Measurements from ENCODE around the gene DPYSL4.

Gene DPYSL4

DNA sequence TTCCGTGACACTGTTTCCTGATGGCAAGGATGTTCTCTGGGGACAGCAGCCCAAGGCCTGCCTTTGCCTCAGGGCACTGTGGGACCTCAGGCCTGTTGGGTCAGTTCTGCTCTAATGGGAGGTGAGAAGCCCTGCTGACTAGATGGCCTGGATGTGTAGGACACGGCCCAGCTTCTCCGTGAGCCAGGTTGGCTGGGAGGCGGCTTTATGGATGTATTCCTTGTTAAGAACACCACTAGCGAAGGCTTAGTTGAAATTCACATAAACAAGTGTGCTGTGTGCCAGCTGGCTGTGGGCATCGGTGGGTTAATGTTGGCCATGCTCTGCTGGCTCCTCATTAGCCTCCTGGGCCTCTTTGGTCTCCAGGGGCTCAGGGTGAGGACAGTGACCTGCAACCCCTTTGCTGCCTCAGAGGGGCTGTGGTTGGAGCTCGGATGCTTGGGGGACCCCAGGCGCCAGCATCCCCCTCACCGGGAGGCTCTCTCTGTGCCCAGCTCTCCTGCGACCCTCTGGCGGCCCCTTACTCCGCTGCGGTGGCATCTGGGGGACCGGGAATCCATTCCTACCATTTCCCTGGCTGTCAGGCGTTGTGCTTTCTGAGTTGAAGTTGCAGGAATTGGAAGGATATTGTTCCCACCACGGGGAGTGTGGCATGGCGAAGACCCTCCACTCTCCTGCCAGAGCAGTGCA is 22.8 kb upstream of the DPYSL4 start:
- DNase-seq (ENCODE audit: low read depth in 2 of 2) = no peak

DNA sequence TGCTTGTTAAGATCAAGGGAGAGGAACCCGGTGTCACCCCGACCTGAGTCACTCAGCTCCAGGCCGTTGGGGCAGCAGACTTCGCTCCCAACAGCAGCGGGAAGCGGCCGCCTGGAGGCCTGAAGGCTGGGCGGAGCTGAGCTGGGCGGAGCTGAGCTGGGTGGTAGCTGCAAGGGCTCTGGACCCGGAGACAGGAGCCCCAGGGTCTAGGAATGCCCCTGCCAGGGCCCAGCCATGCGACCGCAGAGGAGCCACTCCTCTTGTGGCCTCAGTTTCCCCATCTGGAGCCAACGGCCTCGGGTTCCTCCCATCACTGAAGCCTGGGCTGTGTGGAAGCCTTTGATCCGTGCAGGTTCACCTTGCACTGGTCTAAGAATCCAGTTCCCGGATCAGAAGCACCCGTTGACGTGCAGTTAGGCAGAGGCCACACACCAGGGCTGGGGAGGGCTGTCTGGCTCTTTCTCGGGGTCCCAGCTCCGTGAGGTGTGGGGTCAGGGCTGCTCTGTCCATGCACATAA is 21.9 kb upstream of the DPYSL4 start:
- DNase-seq (ENCODE audit: low read depth in 2 of 2) = no peak

DNA sequence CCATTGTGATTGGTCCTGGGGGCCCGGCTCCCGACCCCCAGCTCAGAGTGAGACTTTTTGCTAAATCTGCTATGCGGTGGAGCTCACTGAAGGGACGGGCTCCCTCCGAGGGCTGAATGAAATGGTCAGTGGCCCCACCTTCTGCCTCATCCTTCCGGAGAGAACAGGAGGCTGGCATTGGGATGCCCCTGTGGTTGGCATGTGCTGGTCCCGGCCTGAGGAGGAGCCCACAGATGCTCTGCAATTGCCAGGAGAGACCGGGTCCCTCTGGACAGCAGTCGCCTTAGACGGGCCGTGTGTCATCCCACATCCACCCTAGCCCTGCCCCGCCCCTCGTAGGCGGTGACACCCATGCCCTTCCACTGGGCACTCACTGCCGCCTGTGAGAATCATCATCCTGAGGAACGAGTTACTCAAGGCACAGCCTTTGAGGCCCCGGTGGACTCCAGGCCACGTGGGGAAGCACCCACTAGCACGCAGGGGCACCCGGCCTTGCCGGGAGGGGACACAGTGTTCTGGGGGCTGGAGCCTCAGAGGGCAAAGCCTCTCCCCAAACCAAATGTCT is 21.2 kb upstream of the DPYSL4 start:
- no peak for DNase-seq (ENCODE audit: low read depth in 2 of 2)

DNA sequence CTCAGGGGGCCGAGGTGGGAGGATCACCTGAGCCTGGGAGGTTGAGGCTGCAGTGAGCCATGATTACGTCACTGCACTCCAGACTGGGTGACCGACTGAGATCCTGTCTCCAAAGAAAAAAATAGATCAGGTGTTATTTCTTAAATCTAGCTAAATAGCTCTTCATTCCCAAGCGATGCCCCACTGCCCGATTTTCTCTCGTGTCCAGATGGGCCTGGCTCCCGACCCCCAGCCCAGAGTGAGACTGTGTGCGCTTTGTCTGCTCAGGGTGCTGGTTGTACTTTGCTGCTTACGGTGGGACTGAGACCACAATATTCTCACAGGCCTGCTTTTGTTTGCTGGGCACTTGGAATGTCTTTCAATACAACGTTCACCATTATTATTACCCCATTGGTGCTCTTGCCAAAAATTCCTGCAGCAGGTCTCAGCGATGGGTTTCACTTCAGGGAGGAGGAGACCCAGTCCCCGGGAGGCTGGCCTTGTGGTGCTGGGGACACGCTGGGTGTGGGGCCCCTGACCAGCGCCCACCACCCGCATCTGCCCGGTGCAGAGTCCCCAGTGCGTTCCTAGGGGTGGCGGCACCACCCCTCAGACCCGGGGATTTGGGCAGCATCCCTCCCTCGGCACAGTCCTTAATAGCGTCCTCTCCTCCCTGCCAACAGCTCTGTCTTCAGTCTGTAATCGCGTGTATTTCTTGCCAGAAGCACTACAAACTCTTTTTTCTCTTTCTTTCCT is 20.4 kb upstream of the DPYSL4 start:
- no peak for DNase-seq (ENCODE audit: low read depth in 2 of 2)

DNA sequence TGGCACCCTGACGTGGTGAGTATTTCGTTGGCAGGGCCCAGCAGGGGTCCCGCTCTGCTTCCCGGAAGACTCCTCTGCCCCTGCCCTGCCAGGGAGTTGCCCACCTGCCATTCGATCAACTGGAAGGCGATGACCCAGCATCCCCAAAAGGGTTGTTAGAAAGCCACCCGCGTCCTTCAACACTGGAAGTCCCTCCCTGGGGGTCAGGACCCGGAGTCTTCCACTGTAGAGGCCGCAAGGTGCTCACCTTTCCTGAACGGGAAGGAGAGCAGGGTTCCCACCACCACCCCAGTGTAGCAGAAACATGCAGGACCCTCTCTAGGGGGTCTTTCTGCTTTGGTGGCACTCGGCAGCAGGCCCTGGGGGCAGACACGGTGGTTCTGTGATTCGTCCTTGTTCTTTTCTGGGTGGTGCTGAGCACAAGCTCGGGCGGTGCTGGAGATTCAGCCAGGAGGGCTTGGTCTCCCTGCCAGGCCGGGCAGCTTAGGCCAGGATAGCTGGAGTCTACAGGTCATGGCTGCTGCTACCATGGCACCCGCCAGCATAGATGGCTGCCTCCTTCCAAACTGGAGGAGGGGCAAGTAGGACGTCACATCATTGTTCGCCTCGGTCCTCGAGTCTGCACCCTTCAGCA is 19.6 kb upstream of the DPYSL4 start:
- DNase-seq (ENCODE audit: low read depth in 2 of 2) = no peak

DNA sequence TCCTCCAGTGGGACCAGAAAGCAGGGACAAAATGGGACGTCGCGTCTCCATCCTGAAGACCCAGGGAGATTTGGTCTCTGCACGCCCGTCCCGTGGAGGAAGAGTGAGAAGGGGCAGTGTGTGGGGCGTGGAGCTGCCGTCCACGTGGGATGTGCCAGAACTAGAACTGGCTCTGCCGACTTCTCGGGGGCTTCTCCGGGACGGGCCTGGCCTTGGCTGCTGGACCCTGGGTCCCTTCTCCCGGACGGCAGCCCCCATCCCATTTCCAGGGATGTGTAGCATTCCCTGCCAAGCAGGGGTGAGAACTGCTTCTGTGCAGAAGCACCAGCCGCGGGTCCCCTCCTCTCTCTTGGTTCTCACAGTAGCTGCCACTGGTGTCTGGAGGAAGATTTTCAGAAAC is 18.8 kb upstream of the DPYSL4 start:
- DNase-seq (ENCODE audit: low read depth in 2 of 2) = no peak

DNA sequence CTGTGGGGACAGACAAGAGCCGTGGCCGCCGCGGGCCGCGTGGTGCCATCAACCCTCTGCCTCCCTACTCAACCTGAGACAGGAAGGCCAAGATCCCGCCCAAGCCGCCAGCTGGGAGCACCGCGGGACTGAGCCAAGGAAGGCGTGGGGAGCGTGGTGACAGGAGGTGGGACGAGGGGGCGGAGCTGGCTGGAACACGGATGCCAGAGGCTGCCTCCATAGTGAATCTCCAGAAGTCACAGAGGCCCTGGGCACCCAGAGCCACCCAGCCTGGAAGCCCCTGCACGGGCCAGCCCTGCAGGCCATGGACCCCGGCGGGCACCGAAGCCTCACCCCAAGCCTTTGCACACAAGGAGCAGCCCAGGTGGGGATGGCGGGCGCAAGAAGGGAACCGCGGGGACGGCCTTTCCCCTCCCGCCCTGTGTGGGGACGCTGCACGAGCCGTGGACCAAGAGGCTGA is 18.1 kb upstream of the DPYSL4 start:
- no peak for DNase-seq (ENCODE audit: low read depth in 2 of 2)

DNA sequence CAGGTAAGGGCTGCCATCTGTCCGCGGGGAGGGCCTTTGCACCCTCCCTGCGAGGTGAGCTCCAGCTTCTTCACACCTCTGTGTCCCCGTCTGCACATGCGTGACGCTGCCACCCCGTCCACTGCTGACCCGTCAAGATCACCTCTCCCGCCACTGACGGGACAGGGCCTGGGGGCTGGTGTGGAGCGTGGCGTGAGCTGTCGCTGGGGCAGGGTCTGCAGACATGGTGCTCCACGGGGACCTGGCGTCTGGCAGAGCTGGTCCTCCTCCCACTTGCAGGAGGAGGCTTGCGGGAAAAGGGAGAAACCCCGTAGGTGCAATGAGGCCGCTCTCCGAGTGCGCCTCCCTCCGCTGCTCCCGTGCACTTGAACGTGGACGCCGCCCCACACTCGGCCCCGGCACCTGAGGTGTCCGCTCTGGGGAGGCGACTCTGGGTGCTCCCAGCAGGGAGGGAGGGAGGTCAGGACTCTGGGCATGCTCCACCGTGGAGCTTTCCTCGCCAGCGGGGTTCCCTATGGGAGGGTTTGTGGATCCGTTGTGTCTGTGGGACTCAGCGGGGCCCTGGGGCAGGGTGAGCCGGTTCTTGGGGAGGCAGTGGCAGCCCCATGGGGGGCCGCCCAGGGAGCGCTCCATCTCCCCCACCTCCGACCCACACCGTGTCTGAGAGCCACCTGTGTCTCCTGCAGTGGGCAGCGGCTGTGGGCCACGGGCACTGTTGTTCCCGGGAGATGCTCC is 17.6 kb upstream of the DPYSL4 start:
- no peak for DNase-seq (ENCODE audit: low read depth in 2 of 2)

DNA sequence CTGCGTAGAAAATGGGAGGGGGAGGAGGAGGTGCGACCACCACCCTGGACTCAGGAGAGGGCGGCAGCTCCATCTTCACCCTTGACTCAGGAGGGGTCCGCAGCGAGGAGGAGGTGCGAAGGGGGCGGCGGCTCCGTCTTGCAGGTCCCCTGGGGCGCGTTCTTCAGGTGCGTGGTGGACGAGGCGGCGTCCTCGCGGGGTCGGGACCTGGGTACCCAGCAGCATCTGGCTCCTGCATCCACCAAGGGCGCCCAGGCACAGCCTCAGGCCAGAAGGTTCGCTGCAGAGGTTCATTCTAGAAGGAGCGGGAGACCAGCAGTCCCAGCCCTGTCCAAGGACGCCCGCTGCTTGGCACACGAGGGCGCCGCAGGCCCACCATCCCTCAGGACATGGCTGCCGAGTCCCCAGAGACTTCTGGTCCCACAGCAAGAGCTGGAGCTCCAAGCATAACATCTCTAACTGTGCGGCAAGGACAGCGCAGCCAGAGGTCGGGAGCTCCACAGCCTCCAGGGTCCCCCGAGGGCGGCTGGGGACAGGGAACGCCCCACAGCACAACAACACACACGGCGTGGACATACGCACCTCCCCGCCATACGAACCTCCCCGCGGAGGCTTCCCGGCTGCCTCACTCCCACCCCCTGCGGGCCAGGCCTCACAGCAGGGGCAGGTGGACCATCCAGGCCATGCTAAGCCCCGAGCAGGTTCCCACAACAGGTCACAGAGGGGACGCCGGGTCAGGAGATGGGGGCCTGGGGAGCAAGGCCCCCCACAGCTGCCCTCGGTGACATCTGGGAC is 16.8 kb upstream of the DPYSL4 start:
- DNase-seq (ENCODE audit: low read depth in 2 of 2) = no peak

DNA sequence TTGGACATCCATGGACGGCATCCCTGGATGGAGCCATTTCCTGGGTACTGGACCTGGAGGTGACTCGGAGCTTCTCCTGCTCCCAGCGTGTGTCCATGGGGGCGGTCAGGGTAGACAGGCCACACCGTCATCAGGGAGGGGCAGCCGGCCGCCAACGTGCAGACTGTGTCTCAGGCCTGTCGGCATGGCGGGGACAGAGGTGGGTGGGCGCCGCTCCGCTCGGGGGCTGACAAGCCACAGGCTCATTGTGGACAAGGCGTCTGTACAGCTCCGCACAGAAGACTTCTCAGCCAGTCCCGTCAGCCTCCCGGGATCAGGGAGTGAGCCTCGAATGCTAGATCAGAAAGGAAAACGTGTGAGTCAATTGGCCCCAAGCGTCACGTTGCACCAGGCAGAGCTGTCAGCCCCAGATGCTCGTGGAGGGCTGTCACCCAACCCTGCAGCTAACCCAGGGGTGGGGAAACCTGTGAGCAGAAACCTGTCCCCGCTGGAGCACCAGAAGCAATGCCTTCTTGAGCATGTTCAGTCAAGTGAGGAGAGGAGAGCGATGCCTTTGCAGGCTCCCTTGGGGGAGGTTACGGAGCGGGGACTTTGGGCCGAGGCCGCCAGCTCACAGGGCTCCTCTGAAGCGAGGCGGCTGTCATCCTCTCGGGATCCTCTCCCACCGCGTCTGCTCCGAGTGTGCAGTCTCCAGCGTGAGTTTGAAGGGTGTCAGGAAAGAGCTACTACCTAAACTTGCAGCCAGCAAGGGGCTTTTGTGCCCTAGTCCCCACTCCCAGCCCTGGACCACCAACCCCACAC is 16.0 kb upstream of the DPYSL4 start:
- no peak for DNase-seq (ENCODE audit: low read depth in 2 of 2)

DNA sequence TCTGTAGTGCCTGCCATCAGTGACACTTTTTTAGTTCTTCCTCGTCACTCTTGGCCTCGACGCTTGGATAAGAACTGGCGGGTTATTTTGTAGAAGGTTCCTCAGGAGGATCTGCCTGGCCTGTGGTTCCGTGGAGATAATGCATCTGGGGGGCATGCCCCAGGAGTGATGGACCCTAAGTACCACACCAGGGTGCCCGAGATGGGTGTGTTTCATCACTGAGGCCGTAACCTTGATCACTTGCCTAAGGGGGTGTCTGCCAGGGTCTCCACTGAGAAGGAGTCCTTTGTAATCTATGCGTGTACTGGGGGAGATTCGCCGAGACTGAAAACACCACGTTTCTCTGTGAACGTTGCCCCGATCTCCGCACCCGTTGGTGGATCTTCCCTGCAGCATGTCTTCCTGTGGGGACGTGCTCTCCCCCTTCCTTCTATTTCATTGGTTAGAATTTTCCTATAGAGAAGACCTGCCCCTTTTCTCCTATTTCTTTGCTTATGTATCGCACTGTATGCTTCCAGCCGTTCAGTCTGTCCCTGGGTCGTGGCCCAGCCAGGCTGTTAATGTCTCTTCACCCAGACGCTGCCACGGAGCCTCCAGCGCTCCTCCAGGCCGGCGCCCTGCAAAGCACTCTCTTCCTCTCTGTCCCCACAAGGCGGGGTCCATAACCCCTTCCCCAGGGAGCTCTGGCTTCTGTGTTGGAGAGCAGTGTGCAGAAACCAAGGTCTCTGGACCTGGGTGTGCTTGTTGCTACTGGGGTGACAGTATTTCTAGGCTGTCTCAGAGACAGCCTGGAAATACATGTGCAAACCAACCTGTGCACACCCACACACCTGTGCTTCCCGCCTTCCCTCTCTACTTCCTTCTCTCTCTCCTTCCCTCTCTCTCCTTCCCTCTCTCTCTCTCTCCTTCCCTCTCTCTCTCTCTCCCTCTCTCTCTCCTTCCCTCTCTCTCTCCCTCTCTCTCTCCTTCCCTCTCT is 14.4 kb upstream of the DPYSL4 start:
- DNase-seq (ENCODE audit: low read depth in 2 of 2) = no peak

DNA sequence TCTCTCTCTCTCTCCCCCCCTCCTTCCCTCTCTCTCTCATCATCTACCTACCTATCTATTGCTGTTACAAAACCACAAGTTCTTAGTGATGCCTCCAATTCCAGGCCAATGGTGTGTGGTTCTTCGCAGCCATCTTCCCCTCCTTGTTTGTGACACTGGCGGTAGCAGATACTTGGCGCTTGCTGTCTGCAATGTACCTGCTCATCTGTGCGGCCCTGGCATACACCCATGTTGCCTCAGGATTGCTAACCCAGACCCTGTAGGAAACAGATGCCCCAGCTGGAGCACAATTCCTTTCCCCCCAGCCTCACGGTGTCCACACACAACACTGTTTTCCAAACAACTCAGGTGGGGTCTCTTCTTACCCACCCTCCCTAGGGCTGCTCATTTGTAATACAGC is 13.6 kb upstream of the DPYSL4 start:
- no peak for DNase-seq (ENCODE audit: low read depth in 2 of 2)

DNA sequence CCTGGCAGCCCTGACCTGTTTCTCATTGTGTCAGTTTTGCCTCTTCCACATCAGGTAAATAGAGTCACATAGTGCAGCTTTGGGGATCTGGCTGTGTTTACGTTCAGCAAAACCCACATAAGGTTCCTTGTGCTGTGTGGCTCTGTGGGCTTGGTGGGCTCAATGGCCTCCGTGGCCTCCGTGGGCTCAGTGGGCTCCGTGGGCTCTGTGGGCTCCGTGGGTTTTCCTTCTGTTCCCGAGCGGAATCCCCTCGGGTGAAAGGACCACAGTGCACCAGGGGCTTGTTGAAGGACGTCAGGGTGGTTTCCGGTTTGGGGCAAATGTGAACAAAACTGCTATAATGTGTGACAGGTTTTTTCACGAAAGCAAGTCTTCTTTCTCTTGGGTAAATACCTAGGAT is 12.5 kb upstream of the DPYSL4 start:
- no peak for DNase-seq (ENCODE audit: low read depth in 2 of 2)

DNA sequence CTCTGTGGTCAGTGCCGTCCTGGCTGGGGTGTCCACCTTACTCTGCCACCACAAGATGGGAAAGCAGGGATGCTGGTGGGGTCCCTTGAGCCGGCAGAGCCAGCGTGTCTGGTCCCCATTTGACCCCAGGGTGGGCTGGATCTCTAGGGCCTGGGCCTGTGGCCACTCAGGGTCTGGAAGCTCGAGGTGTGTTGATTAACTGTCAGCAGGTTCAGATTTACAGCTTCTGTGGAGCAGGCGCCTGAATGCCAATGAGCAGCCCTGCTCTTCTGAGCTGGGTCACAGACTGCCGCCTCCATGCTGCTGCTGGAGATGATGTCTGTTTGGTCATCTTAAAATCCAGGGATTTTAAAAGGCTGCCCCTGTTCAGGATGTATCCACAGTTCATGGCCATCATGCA is 11.3 kb upstream of the DPYSL4 start:
- DNase-seq (ENCODE audit: low read depth in 2 of 2) = no peak

DNA sequence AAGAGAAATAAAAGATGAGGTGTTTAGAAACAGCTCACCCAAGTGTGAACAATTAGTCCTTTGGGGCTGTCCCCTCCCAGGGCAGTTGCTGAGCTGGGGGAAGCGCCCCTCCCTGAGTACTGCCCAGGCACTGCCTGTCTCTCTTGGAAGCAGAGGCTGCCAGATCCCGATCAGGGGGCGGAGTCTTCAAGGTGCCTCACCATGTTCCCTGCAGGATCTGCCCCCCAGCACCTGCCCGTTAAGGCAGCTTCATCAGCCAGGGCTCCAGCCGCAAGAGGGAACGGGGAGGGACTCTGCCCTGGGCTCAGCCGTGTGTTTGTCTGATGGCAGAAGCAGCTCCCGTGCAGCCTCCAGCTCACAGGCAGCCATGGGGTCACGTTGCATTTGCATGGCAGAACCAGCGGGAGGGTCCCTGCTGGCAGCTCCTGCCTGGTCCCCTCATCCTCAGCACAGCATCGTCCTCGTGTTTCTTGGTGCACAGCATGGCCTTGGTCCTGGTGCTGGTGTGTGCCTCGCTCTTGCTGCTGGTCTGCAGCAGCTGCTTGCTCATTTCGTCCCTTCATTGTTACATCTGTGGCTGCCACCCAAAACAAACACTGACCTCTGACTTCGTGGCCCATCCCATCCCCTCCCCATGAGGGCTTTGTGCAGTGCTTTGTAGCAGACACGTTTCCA is 10.7 kb upstream of the DPYSL4 start:
- no peak for DNase-seq (ENCODE audit: low read depth in 2 of 2)

DNA sequence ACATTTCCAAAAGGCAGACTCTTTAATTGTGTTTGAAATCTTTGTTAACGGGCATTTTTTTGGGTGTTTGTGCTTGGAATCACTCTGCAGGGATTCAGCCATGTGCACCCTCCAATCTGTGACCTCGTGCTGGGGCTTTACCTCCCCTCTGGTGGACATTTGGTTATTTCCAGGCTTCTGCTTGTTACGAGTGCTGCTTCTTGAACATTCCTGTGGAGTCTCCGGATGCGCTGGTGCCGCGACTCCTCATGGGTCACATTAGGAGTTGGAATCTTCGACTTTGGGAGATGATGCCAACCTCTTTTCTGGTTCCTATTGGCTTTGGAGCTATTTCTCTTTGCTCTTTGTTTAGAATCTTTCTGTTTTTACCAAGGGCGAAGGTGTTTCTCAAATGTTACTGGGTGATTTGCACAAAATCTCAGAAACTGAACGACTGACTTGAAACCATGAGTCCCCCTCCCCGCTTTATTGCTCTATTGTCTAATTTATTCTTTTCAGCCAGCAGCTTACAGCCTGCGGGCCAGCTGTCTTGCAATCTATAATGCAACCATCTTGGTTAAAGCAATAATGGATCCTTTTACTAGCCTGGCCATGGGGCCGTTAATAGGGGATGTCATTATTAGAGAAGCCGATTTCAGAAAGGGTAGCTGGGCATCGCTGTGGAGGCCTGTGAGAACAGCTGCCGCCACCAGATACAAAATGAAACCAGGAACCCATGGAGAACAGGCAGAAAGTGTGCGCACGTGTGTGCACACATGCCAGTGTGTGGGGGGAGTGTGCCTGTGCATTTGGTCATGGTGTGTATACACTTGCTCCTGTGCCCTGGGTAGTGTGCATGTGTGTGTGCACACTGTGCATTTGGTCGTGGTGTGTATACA is 9.9 kb upstream of the DPYSL4 start:
- no peak for DNase-seq (ENCODE audit: low read depth in 2 of 2)

DNA sequence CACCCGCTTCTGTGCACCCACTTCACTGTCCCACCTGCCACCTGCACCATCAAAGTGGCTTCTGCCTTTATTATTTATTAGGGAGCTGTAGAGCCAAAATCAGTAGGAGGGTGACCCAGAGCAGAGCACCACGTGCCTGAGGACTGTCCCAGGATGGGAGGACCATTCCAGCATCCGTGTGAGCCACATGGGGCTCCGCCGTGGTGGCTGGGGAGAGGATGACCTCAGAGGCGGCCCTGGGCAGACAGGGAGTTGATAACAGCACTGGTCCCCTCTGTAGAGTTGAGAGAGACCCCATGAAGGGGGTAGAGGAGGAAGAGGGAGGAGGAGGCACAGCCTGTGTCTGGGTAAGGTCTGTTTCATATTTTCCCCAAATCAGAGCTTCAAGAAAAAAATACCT is 8.7 kb upstream of the DPYSL4 start:
- DNase-seq (ENCODE audit: low read depth in 2 of 2) = no peak
